RWPE2 (cell line): ENCODE measurements around the gene PKIG.
A peak's percentile ranks its signal among the peaks of the same experiment; 100 is the strongest.

Source experiments
- ATAC-seq: fragments of 200-7000 bp; cut with Tn5 transposase; 3 replicates; pipeline ENCODE4 v1.9.1; 2021; ENCODE audit warnings: low read depth
- DNase-seq: peaks from one replicate; pipeline ENCODE4 v3.0.0-alpha.2; 2020; ENCODE audit warnings: low spot score
- H3K27ac ChIP-seq: fragments of 450-650 bp; 2 replicates; pipeline ENCODE4 v1.5.1; 2017; ENCODE audit warnings: mild to moderate bottlenecking; ENCODE audit not compliant: poor library complexity, severe bottlenecking
- H3K27me3 ChIP-seq: fragments of 250-450 bp; sonication (Bioruptor Pico); 2 replicates; pipeline ENCODE4 v1.5.1; 2021; ENCODE audit warnings: mild to moderate bottlenecking, moderate library complexity; ENCODE audit not compliant: insufficient read depth, poor library complexity, severe bottlenecking
- H3K36me3 ChIP-seq: fragments of 250-450 bp; sonication (Bioruptor Pico); 2 replicates; pipeline ENCODE4 v1.5.1; 2020; ENCODE audit warnings: low read depth, mild to moderate bottlenecking, moderate library complexity
- H3K4me1 ChIP-seq: fragments of 250-450 bp; sonication (Bioruptor Pico); 2 replicates; pipeline ENCODE4 v1.5.1; 2021; ENCODE audit warnings: mild to moderate bottlenecking, moderate library complexity; ENCODE audit not compliant: insufficient read depth, poor library complexity, severe bottlenecking
- H3K4me3 ChIP-seq: fragments of 250-450 bp; sonication (Bioruptor Pico); 2 replicates; pipeline ENCODE4 v1.5.1; 2021; ENCODE audit warnings: mild to moderate bottlenecking, moderate library complexity; ENCODE audit not compliant: severe bottlenecking
- H3K9me3 ChIP-seq: fragments of 250-450 bp; sonication (Bioruptor Pico); 2 replicates; pipeline ENCODE4 v1.5.1; 2021; ENCODE audit warnings: mild to moderate bottlenecking, moderate library complexity; ENCODE audit not compliant: severe bottlenecking
- CTCF ChIP-seq: fragments of 450-650 bp; IDR thresholded peaks from one replicate; pipeline ENCODE4 v1.5.1; 2017; ENCODE audit warnings: mild to moderate bottlenecking, moderate library complexity; ENCODE audit not compliant: poor library complexity, severe bottlenecking

PKIG gene

GRCh38 chr20:44582311-44583025 is at the start of gene PKIG:
TSS of gene PKIG (plus strand) at chr20:44582579. CDS start at chr20:44614557, 31,978 bp downstream.
- H3K9me3 ChIP-seq = no peaks in the 10 kb centered on the region
- no peaks in the 10 kb centered on the region for H3K36me3 ChIP-seq
- peak; percentile 38; the same call in 2 of the 3 replicates for ATAC-seq
- TF ChIP-seq CTCF = no peak
- H3K27me3 ChIP-seq = no peaks in the 10 kb centered on the region
- peaks cover 3% of the 10 kb centered on the region for H3K4me1 ChIP-seq
- no peak within 1 kb of the TSS for H3K27ac ChIP-seq
- H3K4me3 ChIP-seq = no peak within 1 kb of the TSS
- DNase-seq = no peak

DNA sequence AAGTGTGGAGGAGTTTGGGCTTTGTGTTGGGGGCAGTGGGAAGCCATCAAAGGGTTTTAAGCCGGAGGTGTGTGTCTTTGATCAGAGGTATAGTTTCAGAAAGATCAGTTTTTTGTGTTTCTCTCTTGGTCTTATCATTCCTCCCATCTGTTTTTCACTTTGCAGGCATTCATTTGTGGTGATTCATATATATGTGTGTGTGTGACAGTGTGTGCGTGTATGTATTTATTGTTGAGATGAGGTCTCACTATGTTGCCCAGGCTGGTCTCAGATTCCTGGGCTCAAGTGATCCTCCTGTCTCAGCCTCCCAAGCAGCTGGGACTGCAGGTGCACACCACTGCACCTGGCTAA is 49.4 kb upstream of the PKIG start:
- peaks cover 13% of the 10 kb centered on the region for H3K4me1 ChIP-seq
- H3K9me3 ChIP-seq = no peaks in the 10 kb centered on the region
- DNase-seq (no peak), ATAC-seq (peak; percentile 14; the same call in 2 of the 3 replicates)
- no peak for TF ChIP-seq CTCF
- no peaks in the 10 kb centered on the region for H3K36me3 ChIP-seq
- no peak overlapping the region for H3K4me3 ChIP-seq
- H3K27me3 ChIP-seq = no peaks in the 10 kb centered on the region
- H3K27ac ChIP-seq = no peak overlapping the region

- Histone ChIP-seq H3K4me3 (no peak overlapping the region), H3K9me3 (no peaks in the 10 kb centered on the region), H3K27ac (no peak overlapping the region), H3K4me1 (peaks cover 13% of the 10 kb centered on the region), H3K27me3 (no peaks in the 10 kb centered on the region), H3K36me3 (no peaks in the 10 kb centered on the region)
- DNase-seq (no peak), ATAC-seq (no peak)
- no peak for TF ChIP-seq CTCF
Measured at GRCh38 chr20:44533928-44534327, 48.5 kb upstream of the PKIG start.

DNA sequence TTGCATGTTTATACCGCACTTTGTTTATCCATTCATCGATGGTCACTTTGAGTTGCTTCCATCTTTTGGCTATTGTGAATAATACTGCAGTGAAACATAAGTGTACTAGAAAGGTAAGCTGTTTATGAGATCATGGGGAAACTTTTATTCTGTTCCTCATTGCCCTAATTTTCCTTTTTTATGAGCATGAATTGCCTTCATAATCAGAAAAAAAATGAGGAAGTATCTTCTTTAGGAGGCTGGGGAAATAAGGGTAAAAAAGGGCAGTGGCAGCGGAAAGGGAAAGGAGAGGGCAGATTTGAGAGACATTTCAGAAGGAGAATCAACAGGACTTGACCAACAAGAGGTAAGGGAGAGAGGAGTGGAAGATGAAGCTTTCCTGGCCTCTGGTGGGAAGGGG is 46.2 kb upstream of the PKIG start:
- no peak for TF ChIP-seq CTCF
- H3K4me1 ChIP-seq = peaks cover 16% of the 10 kb centered on the region
- no peak for ATAC-seq
- H3K36me3 ChIP-seq = no peaks in the 10 kb centered on the region
- no peak for DNase-seq
- no peaks in the 10 kb centered on the region for H3K9me3 ChIP-seq
- H3K4me3 ChIP-seq = no peak overlapping the region
- no peak overlapping the region for H3K27ac ChIP-seq
- H3K27me3 ChIP-seq = no peaks in the 10 kb centered on the region

GRCh38 chr20:44537993-44538392 is 44.4 kb upstream of the PKIG start:
- DNase-seq (no peak), ATAC-seq (peak; percentile 25; the same call in 1 of the 3 replicates)
- Histone ChIP-seq H3K4me1 (peaks cover 7% of the 10 kb centered on the region), H3K36me3 (no peaks in the 10 kb centered on the region), H3K9me3 (no peaks in the 10 kb centered on the region), H3K27ac (no peak overlapping the region), H3K4me3 (no peak overlapping the region), H3K27me3 (no peaks in the 10 kb centered on the region)
- peak; percentile 46 for TF ChIP-seq CTCF
